Endothelial cell of umbilical vein (primary cell): ENCODE measurements around the gene MC5R. TPM values are rescaled to one million over a fixed set of nuclear protein-coding genes. Genes with fewer than 3 reads are reported as not detected.

Experiments
- BruUV-seq: library from RNA; stranded (reverse); fragments of 400-500 nt; replicated peaks from 2 replicates; lab custom pipeline; 2021; lab: Mats Ljungman, UMichigan
- CTCF ChIA-PET: fragments of 300-600, 350-600 bp; sonication (Branson Sonifier 250); formaldehyde crosslinking; loops from one replicate; lab custom pipeline; 2021; ENCODE audit warnings: antibody characterized with exemption, inconsistent platforms; lab: Charles Lee
- POLR2A ChIA-PET: fragments of 300-600, 350-600 bp; sonication (Branson Sonifier 250); formaldehyde crosslinking; loops from one replicate; lab custom pipeline; 2021; ENCODE audit warnings: antibody characterized with exemption, inconsistent platforms; lab: Charles Lee
- DNase-seq: peaks from one replicate; pipeline ENCODE4 v3.0.0-alpha.2; 2011; ENCODE audit warnings: low read depth, low spot score
- FAIRE-seq: peaks from 2 replicates; lab custom pipeline; 2011; peaks lifted over from hg19 to GRCh38; lab: Jason Lieb, UNC
- H2AFZ ChIP-seq: 2 replicates; pipeline ENCODE4 v1.6.0; 2012; ENCODE audit warnings: low read depth, low read length, control low read depth, inconsistent platforms
- H3K27ac ChIP-seq: 2 replicates; pipeline ENCODE4 v1.5.1; 2011; ENCODE audit warnings: low read depth, mild to moderate bottlenecking, control low read depth, low read length, moderate library complexity; ENCODE audit not compliant: insufficient read depth
- H3K27me3 ChIP-seq, 2 experiments: 2 replicates each; pipeline versions ENCODE4 v1.6.0 to v1.6.1; 2011; ENCODE audit warnings: low read length in 2 of 2, mixed read lengths in 1 of 2; ENCODE audit not compliant: control insufficient read depth in 2 of 2, insufficient read depth in 2 of 2
- H3K36me3 ChIP-seq, 2 experiments: 2 replicates in 1 of 2; 3 replicates in 1 of 2; pipeline ENCODE4 v1.5.1; 2011; ENCODE audit warnings: low read length in 2 of 2, mild to moderate bottlenecking in 1 of 2, moderate library complexity in 1 of 2; ENCODE audit not compliant: control insufficient read depth in 2 of 2, insufficient read depth in 2 of 2; ENCODE audit errors: extremely low read depth in 1 of 2
- H3K4me1 ChIP-seq: 3 replicates; pipeline ENCODE4 v1.5.1; 2011; ENCODE audit warnings: mild to moderate bottlenecking, low read length; ENCODE audit not compliant: control insufficient read depth, insufficient read depth; ENCODE audit errors: extremely low read depth
- H3K4me2 ChIP-seq: 2 replicates; pipeline ENCODE4 v1.6.1; 2011; ENCODE audit warnings: low read length, control low read depth, mixed read lengths; ENCODE audit not compliant: insufficient read depth
- H3K4me3 ChIP-seq, 3 experiments: fragments of 200-600 bp in 1 of 3; sonication (generic), shearing (Covaris generic) in 1 of 3; replicated peaks in 1 of 3; 2 replicates each; pipeline ENCODE4 v1.5.1; 2011 to 2016; ENCODE audit warnings: control low read depth in 3 of 3, low read length in 3 of 3, mild to moderate bottlenecking in 2 of 3, inconsistent platforms in 1 of 3, low read depth in 1 of 3, moderate library complexity in 1 of 3; ENCODE audit not compliant: insufficient read depth in 1 of 3
- H3K79me2 ChIP-seq: 2 replicates; pipeline ENCODE4 v1.6.0; 2012; ENCODE audit warnings: low read length, inconsistent platforms; ENCODE audit not compliant: control insufficient read depth, insufficient read depth
- H3K9ac ChIP-seq: replicated peaks from 2 replicates; pipeline ENCODE3; 2011; ENCODE audit warnings: low read length, control low read depth; ENCODE audit not compliant: insufficient read depth; ENCODE audit errors: extremely low read depth
- H3K9me1 ChIP-seq: replicated peaks from 3 replicates; pipeline ENCODE4 v1.6.0; 2011; ENCODE audit warnings: mild to moderate bottlenecking, low read length; ENCODE audit not compliant: control insufficient read depth, insufficient read depth; ENCODE audit errors: extremely low read depth
- H3K9me3 ChIP-seq: replicated peaks from 2 replicates; pipeline ENCODE4 v1.5.1; 2012; ENCODE audit warnings: low read length, inconsistent platforms; ENCODE audit not compliant: control insufficient read depth, insufficient read depth
- H4K20me1 ChIP-seq: replicated peaks from 2 replicates; pipeline ENCODE3; 2011; ENCODE audit warnings: mild to moderate bottlenecking, low read length; ENCODE audit not compliant: control insufficient read depth, insufficient read depth; ENCODE audit errors: extremely low read depth
- CTCF ChIP-seq, 2 donors: IDR thresholded peaks; 1 replicate in 1 of 2; 2 replicates in 1 of 2; pipeline ENCODE4 v1.5.1; 2011; ENCODE audit warnings: low read length in 2 of 2, mild to moderate bottlenecking in 2 of 2, moderate library complexity in 2 of 2, control low read depth in 1 of 2, inconsistent platforms in 1 of 2, low read depth in 1 of 2; ENCODE audit not compliant: insufficient read depth in 1 of 2; ENCODE audit errors: extremely low read depth in 1 of 2
- EZH2 ChIP-seq: IDR thresholded peaks from 2 replicates; pipeline ENCODE4 v1.6.1; 2012; ENCODE audit warnings: borderline replicate concordance, low read depth, mild to moderate bottlenecking, moderate library complexity, low read length, inconsistent platforms; ENCODE audit not compliant: severe bottlenecking
- FOS ChIP-seq: IDR thresholded peaks from 2 replicates; pipeline ENCODE4 v1.6.1; 2011; ENCODE audit warnings: mild to moderate bottlenecking, low read length, moderate library complexity, borderline replicate concordance; ENCODE audit not compliant: insufficient read depth
- MYC ChIP-seq: IDR thresholded peaks from one replicate; pipeline ENCODE4 v1.6.1; 2011; ENCODE audit warnings: mild to moderate bottlenecking, low read depth, low read length
- POLR2A ChIP-seq: IDR thresholded peaks from 2 replicates; pipeline ENCODE4 v1.6.1; 2012; ENCODE audit warnings: low read depth, mild to moderate bottlenecking, control low read depth, low read length
- POLR2AphosphoS5 ChIP-seq: IDR thresholded peaks from 2 replicates; pipeline ENCODE4 v1.6.1; 2012; ENCODE audit warnings: low read depth, mild to moderate bottlenecking, control low read depth, low read length, moderate library complexity; ENCODE audit not compliant: insufficient read depth
- dilution Hi-C: fragments of 300-500 bp; cut with MboI; formaldehyde crosslinking; loops from one replicate; pipeline ENCODE4 v1.15.0; 2019; ENCODE audit warnings: low sequenced_read_pairs; ENCODE audit not compliant: extremely low pct_ligation_motif_present
- intact Hi-C: fragments of 100-400 bp; cut with micrococcal nuclease; formaldehyde crosslinking; loops from one replicate; pipeline ENCODE4 v1.10.0; 2022
- polyA plus RNA-seq, 4 experiments: library from polyadenylated mRNA; depleted of rRNA in 3 of 4; stranded (reverse) in 3 of 4; unstranded in 1 of 4; fragments of >200 nt; gene quantifications; 2 replicates each; pipeline versions ENCODE4 v1.2.1 to v1.2.3, GENCODE V29; 2011 to 2012; ENCODE audit warnings: missing spikeins in 1 of 4
- total RNA-seq: library from RNA; stranded (reverse); gene quantifications from 2 replicates; pipeline ENCODE4 v1.2.3, GENCODE V29; 2021

The MC5R gene
- total and polyA plus RNA-seq, 2 donors (not counting 3 experiments of a cell fraction or from before 2014, with no cell fraction given), result not detected

GRCh38 chr18:13874558-13874957 lies 50.6 kb downstream of the MC5R start:
- no peaks in the 10 kb centered on the region for H3K4me1 ChIP-seq
- no peaks in the 10 kb centered on the region for H3K27me3 ChIP-seq
- H3K9ac ChIP-seq, result no peak overlapping the region
- no TSS peak for BruUV-seq
- no peaks in the 10 kb centered on the region for H3K79me2 ChIP-seq
- DNase-seq (no peak), FAIRE-seq (no peak)
- no peaks in the 10 kb centered on the region for H4K20me1 ChIP-seq
- no peaks in the 10 kb centered on the region for H3K9me1 ChIP-seq
- H3K27ac ChIP-seq, result no peak overlapping the region
- TF ChIP-seq FOS (no peak), POLR2A (no peak), CTCF (IDR thresholded peaks at IDR 0.05; ENCODE audit: extremely low read depth in 1 of 2, insufficient read depth in 1 of 2, low read depth in 1 of 2, low read length in 2 of 2) (no peak), POLR2AphosphoS5 (no peak), EZH2 (no peak), MYC (no peak)
- no peaks in the 10 kb centered on the region for H3K9me3 ChIP-seq
- no peak overlapping the region for H2AFZ ChIP-seq
- no peaks in the 10 kb centered on the region for H3K36me3 ChIP-seq
- dilution Hi-C loops (no loop called here), intact Hi-C loops (no loop called here)
- ChIA-PET POLR2A (no interaction called here), CTCF (no interaction called here)
- no peak overlapping the region for H3K4me2 ChIP-seq
- H3K4me3 ChIP-seq, result no peak overlapping the region

Other genes with a start within 250 kb of the MC5R start
- gene FAM210A, start 97.6 kb upstream of the MC5R start, total RNA-seq, result 14.6 and 17.3 TPM in 2 replicates
- 6.9 and 7.1 TPM in 2 replicates for gene FAM210A, start 97.6 kb upstream of the MC5R start, polyA plus RNA-seq
- gene RNMT, start 97.5 kb upstream of the MC5R start, total RNA-seq, result 24.4 and 29.5 TPM in 2 replicates
- 9.2 and 9.8 TPM in 2 replicates for gene RNMT, start 97.5 kb upstream of the MC5R start, polyA plus RNA-seq
- gene MC2R, start 91.4 kb downstream of the MC5R start, total RNA-seq, result not detected in 2 replicates
- not detected in 2 replicates for gene MC2R, start 91.4 kb downstream of the MC5R start, polyA plus RNA-seq